NCI-H1092 treated with DMSO at 0.1 percent for 48 hours (cell line): ENCODE results near the gene CYP2D6.
A peak's percentile ranks its signal among the peaks of the same experiment; 100 is the strongest.
"Not testable (repeated sequence)": the region's sequence is repeated elsewhere in the genome, so short reads cannot be mapped to it uniquely, and the experiment has no call there.

ENCODE experiments used
- DNase-seq: peaks from one replicate; lab custom pipeline; 2025; lab: John Stamatoyannopoulos, UW

Gene CYP2D6

DNA sequence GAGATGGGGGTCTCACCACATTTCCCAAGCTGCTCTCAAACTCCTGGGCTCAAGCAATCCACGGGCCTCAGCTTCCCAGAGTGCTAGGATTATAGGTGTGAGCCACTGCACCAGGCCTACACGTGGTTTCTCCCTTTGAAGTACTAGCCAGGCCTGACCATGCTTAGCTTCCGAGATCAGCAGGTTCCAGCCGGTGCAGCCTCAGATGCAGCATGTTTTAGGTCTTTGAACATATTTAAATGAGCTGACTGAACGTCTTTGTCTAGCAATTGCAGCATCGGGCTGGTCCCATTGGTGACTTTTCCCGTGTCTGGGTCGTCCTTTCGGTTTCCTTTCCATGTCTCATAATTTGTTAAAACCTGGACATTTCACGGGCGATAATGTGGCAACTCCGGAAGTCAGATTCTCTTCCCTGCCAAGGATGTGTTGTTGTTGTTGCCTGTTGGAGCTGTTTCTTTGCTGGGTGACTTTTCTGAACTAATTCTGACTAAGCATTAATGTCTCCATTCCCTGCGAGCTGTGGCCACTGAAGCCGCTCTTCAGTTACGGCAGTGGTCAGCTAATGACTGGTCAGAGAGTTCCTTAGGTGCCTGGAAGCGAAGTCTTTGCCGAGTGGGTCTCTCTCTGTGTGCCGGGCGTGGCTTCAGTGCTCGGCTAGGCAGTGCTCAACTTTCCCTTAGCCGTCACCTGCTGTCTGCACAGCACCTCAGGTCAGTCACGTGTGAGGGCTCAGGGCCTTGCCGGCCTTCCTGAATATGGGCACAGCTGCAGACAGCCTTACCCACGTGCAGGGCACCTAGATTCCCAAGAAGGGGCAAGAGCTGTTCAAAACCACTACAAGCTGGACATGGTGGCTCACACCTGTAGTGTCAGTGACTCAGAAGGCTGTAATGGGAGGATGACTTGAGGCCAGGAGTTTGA, 3.8 kb upstream of the CYP2D6 start:
- DNase-seq = no peak

DNA sequence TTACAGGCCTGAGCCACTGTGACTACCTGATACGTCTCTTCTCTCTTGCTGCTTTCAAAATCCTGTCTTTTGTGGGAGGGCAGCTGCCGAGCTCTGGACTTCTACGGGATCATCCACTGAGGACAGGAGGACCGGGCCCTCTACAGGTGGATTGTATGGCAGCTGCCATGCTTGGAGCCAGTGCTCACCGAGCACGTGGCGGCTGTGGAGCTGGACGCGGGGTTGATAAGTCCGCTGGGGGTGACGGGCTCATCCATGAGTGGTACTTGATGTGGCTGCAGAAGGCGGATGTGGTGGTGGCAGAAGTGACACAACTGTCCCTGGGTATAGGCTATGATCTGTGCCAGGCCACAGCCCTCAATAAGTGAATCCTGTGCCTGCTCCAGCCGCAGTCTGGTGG, 1.8 kb upstream of the CYP2D6 start:
- DNase-seq = no peak

DNA sequence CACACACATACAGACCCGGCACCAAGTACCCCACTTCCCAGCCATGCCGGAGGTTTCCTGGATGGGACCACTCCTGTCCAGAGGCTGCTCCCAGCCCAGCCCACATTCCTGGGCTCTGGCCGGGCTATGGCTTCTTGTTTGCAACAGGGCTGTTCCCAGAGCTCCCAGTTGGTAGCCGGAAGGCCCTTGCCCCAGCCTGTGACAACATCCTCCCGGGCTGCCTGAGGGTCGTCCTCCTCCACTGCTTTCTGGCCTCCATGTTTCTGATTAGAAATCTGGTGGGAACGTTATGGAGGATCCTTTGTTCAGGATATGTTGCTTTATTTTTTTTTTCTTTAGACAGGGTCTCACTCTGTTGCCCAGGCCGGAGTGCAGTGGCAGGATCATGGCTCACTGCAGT, 952 bp upstream of the CYP2D6 start:
- DNase-seq = no peak

DNA sequence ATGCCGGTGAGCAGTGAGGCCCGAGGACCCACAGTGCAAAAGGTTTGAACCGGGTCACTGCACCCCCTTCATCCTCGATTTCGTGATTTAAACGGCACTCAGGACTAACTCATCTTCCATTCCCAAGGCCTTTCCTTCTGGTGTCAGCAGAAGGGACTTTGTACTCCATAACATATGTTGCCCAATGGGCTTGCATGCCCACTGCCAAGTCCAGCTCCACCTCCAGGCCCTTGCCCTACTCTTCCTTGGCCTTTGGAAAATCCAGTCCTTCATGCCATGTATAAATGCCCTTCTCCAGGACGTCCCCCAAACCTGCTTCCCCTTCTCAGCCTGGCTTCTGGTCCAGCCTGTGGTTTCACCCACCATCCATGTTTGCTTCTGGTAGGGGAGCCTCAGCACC, 428 bp downstream of the CYP2D6 start:
- DNase-seq = not testable (repeated sequence)

DNA sequence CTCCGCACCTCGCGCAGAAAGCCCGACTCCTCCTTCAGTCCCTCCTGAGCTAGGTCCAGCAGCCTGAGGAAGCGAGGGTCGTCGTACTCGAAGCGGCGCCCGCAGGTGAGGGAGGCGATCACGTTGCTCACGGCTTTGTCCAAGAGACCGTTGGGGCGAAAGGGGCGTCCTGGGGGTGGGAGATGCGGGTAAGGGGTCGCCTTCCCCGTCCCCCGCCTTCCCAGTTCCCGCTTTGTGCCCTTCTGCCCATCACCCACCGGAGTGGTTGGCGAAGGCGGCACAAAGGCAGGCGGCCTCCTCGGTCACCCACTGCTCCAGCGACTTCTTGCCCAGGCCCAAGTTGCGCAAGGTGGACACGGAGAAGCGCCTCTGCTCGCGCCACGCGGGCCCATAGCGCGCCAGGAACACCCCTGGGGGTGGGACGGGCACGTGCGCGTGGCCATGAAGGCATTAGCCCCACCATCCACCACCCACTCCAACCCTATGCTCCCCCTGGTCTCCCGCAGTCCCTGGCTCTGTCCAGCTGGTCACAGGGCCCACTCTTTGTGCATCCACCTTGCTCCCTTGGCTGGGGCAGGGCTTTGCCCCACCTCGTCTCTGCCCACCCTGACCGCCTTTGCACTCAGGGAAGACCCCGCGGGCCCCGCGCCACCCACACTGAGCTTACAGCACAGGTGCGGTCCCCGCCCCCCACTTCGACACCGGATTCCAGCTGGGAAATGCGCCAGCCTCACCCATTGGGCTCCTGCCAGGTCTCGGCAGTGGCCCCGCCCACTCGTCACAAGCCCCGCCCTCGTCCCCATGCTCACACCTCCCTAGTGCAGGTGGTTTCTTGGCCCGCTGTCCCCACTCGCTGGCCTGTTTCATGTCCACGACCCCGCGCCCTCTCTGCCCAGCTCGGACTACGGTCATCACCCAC, 1.6 kb downstream of the CYP2D6 start:
- DNase-seq = peak; percentile 34

DNA sequence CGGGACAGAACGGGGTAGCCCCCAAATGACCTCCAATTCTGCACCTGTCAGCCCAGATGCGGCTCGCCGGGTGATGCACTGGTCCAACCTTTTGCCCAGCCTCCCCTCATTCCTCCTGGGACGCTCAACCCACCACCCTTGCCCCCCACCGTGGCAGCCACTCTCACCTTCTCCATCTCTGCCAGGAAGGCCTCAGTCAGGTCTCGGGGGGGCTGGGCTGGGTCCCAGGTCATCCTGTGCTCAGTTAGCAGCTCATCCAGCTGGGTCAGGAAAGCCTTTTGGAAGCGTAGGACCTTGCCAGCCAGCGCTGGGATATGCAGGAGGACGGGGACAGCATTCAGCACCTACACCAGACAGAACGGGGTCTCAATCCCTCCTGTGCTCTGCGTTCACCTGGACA, 2.6 kb downstream of the CYP2D6 start:
- DNase-seq = not testable (repeated sequence)

DNA sequence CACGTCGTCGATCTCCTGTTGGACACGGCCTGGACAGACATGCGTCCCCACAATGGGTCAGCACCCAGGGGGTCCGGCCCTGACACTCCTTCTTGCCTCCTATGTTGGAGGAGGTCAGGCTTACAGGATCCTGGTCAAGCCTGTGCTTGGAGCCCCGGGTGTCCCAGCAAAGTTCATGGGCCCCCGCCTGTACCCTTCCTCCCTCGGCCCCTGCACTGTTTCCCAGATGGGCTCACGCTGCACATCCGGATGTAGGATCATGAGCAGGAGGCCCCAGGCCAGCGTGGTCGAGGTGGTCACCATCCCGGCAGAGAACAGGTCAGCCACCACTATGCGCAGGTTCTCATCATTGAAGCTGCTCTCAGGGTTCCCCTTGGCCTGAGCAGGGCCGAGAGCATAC, 3.0 kb downstream of the CYP2D6 start:
- DNase-seq = no peak

DNA sequence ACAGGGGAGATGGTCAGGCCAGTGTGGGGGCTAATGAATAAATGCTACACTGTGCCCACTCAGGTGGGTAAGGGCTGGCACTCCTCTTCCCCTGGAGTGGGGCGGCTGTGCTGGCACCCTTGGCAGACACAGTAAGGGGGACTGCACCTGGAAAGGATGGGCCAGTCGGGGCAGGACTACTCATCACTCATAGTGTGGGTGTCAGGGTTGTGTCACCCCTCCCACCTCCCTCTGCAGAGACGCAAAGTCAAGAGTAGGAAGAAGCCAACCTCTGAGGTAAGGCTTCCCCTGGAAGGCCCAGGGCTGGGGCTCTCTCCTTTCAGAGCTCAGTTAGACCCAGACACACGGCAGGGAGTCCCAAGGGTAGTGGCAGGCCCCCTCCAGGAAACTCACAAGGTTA, 7.1 kb downstream of the CYP2D6 start:
- not testable (repeated sequence) for DNase-seq

DNA sequence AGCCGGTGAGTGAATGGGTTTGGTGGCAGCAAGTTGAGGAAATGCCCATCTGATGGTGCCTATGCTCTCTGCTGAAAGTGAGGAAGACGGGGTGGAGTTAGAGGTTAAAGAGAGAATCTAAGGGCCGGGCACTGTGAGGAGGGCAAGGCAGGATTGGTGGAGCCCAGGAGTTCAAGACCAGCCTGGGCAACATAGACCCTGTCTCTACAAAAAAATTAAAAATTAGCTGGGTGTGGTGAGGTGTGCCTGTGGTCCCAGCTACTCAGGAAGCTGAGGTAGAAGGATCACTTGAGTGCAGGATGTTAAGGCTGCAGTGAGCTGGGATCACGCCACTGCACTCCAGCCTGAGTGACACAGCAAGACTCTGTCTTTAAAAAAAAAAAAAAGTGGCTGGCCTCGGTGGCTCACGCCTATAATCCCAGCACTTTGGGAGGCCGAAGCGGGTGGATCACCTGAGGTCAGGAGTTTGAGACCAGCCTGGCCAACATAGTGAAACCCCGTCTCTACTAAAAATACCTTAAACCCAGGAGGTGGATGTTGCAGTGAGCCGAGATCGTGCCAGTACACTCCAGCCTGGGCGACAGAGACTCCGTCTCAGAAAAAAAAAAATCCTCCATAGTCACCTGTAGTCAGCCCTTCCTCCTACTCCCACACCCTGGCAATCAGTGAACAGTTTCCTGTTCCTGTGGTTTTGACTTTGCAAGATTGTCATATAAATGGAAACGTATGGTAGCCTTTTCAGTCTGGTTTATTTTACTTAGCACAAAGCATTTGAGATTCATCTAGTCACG, 10.2 kb downstream of the CYP2D6 start:
- DNase-seq = not testable (repeated sequence)

DNA sequence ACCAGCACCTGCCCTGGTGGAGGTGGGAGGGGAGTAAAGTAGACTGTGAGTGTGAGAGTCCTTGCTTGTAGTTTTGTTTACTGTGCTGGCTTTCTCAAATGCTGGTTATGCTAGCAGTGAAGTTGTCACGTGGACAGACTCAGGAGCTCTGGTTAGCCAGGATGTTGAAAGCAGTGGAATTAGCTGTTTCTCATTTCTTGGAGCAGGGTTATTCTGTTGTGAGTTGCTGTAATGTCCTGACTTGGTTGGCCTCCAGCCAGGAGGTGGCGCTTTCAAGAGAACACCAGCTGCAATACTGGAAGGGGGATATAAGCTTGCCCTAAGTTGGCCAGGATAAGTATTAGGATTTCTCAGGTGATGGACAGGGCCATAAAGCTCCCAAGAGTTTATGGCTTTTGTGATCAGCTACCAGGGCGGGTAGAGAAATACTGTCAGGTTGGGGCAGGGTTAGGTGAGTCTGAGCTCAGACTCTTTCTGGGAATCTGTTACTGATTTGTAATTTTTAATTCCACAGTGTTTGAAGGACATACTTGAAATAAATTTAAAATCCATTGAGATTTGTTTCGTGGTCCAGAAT, 13.7 kb downstream of the CYP2D6 start:
- DNase-seq = no peak

DNA sequence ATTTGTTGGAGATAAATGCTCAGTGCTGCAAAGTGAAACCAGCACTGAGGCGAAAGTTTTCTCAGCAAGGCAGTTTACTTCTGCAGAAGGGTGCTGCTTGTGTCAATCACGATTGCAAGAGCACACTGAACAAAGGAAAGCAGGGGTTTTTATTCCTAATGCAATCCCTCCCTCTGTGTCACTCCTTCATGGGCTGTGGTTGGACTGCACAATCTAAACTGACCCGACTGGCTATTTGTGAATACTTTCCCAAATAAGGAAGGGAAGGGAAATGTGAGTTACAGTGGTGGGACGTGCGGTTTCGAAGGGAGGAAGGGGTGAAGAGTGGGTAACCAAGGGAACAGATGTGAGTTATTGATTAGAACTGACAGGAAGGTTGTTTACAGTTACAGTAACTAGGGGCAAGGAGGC, 15.2 kb downstream of the CYP2D6 start:
- not testable (repeated sequence) for DNase-seq

DNA sequence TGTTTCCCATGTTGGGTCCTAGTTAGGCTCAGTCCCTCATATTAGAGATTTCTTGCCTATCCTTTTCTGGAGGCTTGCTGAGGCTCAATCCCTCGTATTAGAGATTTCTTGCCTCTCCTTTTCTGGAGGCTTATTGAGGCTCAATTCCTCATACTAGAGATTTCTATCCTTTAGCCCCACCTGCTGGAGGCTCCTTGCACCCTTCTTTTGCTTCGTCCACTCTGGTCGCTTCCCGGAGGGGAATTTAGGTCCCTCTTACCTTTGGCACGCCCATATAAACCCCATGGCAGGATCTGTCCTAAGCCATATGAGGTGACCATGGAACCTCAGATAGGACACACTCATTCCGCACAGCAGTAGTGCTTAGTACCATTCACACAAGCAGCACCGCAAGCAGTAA, 15.9 kb downstream of the CYP2D6 start:
- DNase-seq = no peak

DNA sequence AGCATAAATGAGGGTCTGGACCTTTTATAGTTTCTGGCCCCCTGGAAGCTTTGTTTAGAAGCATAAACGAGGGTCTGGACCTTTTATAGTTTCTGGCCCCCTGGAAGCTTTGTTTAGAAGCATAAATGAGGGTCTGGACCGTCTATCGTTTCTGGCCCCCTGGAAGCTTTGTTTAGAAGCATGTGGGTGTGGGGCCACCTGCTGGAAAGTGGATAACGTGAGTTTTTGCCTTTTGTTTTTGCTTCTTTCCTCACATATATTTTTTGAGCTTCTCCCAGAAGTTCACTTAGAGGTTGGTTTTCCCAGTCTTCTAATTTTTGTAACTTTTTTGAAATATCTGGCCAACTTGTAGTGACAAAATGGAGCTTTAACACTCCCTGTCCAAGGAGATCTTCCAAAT, 17.8 kb downstream of the CYP2D6 start:
- peak; percentile 2 for DNase-seq

DNA sequence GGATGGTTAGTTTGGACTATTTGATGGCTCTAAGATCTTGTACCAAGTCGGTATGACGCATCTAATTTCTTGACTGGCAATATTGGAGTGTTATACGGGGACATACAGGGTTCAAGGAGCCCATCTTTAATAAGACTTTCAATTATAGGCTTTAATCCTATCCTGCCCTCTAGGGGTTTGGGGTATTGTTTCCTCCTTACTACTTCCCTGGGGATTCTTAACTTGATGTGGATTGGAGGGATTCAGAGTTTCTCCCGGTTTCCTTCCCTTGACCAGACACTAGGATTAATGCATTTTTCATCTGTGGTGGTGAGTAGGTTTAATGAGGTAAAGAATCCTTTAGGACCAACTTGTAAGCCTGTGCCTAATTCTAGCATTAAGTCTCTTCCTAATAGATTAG, 18.8 kb downstream of the CYP2D6 start:
- DNase-seq = no peak

DNA sequence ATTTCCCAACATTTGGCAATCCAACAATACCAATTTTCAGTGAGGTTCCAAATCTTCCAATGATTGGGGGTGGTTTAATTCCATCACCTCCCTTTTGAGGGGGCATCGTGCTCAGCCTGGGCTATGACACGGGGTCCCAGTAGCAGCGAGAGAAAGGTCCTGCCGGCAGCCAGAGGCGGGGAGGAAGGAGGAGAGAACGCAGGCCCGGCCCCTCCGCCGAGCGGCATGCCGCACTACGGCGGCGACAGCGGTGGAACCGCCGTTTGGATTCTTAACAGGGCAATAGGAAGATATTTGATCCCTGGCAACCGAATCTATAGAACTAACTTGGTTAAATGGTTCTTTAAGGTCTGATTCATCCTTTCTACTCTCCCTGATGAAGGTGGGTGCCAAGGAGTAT, 21.8 kb downstream of the CYP2D6 start:
- no peak for DNase-seq

DNA sequence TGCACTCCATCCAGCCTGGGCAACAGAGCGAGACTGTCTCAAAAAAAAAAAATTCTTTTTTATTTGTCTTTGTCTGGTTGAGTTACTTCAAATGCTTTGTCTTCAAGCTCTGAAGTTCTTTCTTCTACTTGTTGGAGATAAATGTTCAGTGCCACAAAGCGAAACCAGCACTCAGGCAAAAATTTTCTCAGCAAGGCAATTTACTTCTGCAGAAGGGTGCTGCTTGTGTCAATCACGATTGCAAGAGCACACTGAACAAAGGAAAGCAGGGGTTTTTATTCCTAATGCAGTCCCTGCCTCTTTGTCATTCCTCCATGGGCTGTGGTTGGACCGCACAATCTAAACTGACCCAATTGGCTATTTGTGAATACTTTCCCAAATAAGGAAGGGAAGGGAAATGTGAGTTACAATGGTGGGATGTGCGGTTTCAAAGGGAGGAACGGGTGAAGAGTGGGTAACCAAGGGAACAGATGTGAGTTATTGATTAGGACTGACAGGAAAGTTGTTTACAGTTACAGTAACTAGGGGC, 26.2 kb downstream of the CYP2D6 start:
- not testable (repeated sequence) for DNase-seq

DNA sequence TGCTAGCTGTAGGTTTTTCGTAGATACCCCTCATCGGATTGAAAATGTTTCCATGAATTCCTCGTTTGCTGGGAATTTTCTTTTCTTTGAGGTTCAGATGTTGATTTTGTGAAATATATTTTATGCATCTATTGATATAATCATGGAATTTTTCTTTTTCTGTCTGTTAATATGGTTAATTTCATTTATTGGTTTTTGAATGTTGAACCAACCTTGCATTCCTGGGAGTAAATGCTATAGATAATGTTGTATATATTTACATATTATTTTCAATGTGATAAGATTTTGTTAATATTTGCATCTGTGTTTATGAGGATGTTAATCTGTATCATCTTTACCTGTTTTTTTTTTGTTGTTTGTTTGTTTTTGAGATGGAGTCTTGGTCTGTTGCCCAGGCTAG, 29.4 kb downstream of the CYP2D6 start:
- DNase-seq = no peak

DNA sequence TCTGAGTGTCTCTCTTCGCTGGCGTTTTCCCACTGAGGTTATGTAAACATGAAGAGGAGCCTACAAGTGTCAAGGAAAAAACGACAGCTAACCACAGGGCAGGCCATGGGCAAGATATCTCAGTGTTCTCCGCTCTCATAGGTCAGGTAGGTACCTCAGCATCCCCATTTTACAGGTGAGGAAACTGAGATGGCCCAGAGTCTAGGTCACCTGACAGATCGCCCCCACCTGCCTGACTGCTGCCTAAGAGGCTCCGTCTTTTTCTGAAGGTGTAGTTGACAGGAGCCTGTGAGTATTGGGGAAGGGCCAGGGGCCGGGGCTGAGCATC, 39.2 kb downstream of the CYP2D6 start:
- no peak for DNase-seq

DNA sequence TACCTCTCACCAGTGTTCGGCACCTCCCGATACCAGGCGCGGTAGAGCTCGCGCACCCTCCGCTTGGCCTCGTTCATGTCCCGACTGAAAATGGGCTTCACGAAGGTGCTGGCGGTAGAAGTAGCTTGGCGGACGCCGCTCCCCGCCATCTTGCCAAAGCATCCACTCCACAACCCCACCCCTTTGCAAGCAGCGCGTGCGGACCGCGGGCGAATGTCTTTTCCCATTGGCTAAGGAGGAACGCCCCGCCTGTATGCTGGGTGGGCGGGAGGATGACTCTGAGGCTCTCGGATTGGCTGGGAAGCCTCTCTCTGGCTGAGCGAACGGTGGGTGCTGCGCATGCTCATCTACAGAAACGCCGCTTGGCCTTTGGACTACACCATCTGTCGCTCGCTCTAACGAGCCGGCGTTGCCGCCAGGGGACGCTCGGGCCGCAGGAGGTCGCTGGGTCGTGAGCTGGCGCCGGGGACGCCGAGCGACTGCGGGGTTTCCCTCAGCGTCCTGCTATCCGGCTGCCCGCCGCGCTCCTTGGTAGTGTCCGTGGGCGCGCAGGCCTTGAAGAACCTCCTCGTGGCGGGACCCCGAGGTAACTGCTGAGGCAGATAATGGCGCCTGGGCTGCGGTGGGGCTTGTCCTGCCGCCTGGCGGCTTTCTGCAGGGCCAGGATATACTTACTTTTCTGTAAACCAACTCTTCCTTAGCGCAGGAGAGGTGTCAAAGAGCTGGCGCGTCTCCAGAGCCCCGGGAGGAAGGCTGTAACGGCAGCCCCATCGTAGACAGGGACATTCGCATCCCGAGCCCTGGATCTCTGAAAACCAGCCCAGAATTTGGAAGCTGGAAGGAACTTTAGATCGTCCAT, 39.8 kb downstream of the CYP2D6 start, which contains the start of gene NDUFA6:
TSS of gene NDUFA6 (minus strand) at position 177 of the 859 bp plus-strand sequence. CDS start at position 149, 28 bp downstream.
- peak; percentile 99 for DNase-seq

DNA sequence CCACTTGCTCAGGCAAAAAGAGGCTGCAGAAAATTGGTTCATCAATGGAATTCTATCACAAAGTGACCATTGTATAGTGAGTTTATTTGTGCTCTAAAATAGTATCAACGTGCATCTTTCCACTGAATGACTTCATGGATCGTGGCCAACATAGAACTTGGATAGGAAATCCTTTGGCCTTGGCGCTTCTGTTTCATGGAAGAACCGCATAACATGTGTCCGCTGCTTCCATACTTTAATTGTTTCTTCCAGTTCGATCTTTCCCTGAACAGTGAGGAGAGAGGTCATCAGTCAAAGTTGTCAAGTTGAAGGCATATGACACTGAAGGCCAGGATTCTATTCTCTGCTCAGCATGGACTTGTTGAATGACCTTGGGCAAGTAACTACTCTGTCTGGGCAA, 44.6 kb downstream of the CYP2D6 start:
- DNase-seq = no peak
